Measurements from ENCODE around the gene SRSF7.

GRCh38 chr2:38722271-38723061, 28.7 kb downstream of the SRSF7 start:
- TF ChIP-seq SP1 (IDR thresholded peaks at IDR 0.05) (no peak), ARNT (IDR thresholded peaks at IDR 0.05) (no peak), FOXM1 (IDR thresholded peaks at IDR 0.05; ENCODE audit: borderline replicate concordance) (no peak), NFRKB (IDR thresholded peaks at IDR 0.05) (no peak), L3MBTL2 (conservative IDR thresholded peaks at IDR 0.05) (no peak), FOXK2 (IDR thresholded peaks at IDR 0.05) (no peak), HDGF (IDR thresholded peaks at IDR 0.05; ENCODE audit: borderline replicate concordance) (no peak), SUZ12 (IDR thresholded peaks at IDR 0.05) (no peak), BHLHE40 (IDR thresholded peaks at IDR 0.05; ENCODE audit: borderline replicate concordance) (no peak), FOXA1 (IDR thresholded peaks at IDR 0.05) (no peak)

All from HEK293T (cell line).